22Rv1 (cell line): Measurements from ENCODE around the gene C3orf22.

Experiments used
- ZFX ChIP-seq: fragments of 450-650 bp; IDR thresholded peaks from 2 replicates; pipeline ENCODE4 v1.6.1; 2017; ENCODE audit warnings: antibody characterized with exemption, borderline replicate concordance
- TF ChIP-seq, protein P1 (sequence below): fragments of 450-650 bp; IDR thresholded peaks from 2 replicates; pipeline ENCODE4 v1.5.1; 2017; ENCODE audit warnings: mild to moderate bottlenecking

DNA sequence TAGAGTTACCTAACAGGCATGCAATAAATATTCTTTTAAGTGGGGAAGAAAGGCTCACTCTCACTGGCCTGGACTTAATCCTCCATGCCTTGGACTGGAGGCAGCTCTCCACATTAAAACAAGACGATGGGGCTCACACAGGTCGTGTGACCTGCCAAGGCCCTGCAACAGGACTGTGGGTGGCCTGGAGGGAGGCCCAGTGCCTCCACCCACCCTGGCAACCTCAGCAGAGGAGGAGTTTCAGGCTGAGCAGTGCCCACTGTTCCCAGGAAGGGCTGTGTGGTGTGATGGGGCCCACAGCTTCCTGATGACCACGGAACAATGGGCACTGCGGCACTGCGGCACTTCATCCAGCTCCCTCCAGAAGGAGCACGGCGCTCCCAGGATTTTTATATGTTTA lies 46.7 kb downstream of the C3orf22 start:
- TF ChIP-seq, protein P1, sequence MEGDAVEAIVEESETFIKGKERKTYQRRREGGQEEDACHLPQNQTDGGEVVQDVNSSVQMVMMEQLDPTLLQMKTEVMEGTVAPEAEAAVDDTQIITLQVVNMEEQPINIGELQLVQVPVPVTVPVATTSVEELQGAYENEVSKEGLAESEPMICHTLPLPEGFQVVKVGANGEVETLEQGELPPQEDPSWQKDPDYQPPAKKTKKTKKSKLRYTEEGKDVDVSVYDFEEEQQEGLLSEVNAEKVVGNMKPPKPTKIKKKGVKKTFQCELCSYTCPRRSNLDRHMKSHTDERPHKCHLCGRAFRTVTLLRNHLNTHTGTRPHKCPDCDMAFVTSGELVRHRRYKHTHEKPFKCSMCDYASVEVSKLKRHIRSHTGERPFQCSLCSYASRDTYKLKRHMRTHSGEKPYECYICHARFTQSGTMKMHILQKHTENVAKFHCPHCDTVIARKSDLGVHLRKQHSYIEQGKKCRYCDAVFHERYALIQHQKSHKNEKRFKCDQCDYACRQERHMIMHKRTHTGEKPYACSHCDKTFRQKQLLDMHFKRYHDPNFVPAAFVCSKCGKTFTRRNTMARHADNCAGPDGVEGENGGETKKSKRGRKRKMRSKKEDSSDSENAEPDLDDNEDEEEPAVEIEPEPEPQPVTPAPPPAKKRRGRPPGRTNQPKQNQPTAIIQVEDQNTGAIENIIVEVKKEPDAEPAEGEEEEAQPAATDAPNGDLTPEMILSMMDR: no peak
- no peak for TF ChIP-seq ZFX
